IMR-90 (cell line): ENCODE data around the gene ABHD12B.

Experiments used
- BHLHE40 ChIP-seq: fragments of 150-350 bp; IDR thresholded peaks from 2 replicates; pipeline ENCODE4 v1.6.1; 2016; ENCODE audit warnings: mild to moderate bottlenecking, low read depth, low read length
- CEBPB ChIP-seq: IDR thresholded peaks from 2 replicates; pipeline ENCODE4 v1.6.1; 2012; ENCODE audit warnings: low read depth, low read length, improper control_type of control experiment
- CHD1 ChIP-seq: IDR thresholded peaks from 2 replicates; pipeline ENCODE4 v1.6.1; 2012; ENCODE audit warnings: low read depth, low read length, improper control_type of control experiment
- FOS ChIP-seq: fragments of 150-350 bp; IDR thresholded peaks from 2 replicates; pipeline ENCODE4 v1.6.1; 2016; ENCODE audit warnings: low read depth, low read length
- MAZ ChIP-seq: IDR thresholded peaks from 2 replicates; pipeline ENCODE4 v1.6.1; 2012; ENCODE audit warnings: low read depth, mild to moderate bottlenecking, low read length, improper control_type of control experiment, moderate library complexity, borderline replicate concordance
- MXI1 ChIP-seq: IDR thresholded peaks from 2 replicates; pipeline ENCODE4 v1.6.1; 2012; ENCODE audit warnings: low read depth, mild to moderate bottlenecking, low read length, moderate library complexity, borderline replicate concordance
- NFE2L2 ChIP-seq: fragments of 150-350 bp; IDR thresholded peaks from 2 replicates; pipeline ENCODE4 v1.6.1; 2016; ENCODE audit warnings: low read depth, mild to moderate bottlenecking, low read length
- POLR2A ChIP-seq: IDR thresholded peaks from 2 replicates; pipeline ENCODE4 v1.6.1; 2012; ENCODE audit warnings: mild to moderate bottlenecking, low read depth, low read length
- RAD21 ChIP-seq: IDR thresholded peaks from 2 replicates; pipeline ENCODE4 v1.6.1; 2012; ENCODE audit warnings: low read length, improper control_type of control experiment
- RFX5 ChIP-seq: IDR thresholded peaks from 2 replicates; pipeline ENCODE4 v1.8.0; 2012; ENCODE audit warnings: low read depth, mild to moderate bottlenecking, low read length, moderate library complexity
- SMC3 ChIP-seq: fragments of 150-350 bp; IDR thresholded peaks from 2 replicates; pipeline ENCODE4 v1.6.1; 2016; ENCODE audit warnings: low read depth, mild to moderate bottlenecking, antibody characterized with exemption, low read length, moderate library complexity
- TF ChIP-seq, protein P1 (sequence below): conservative IDR thresholded peaks from 2 replicates; pipeline ENCODE4 v1.5.1; 2012; ENCODE audit warnings: mild to moderate bottlenecking, low read depth, low read length, improper control_type of control experiment
- TF ChIP-seq, protein P2 (sequence below): fragments of 150-350 bp; IDR thresholded peaks from 2 replicates; pipeline ENCODE4 v1.6.1; 2017; ENCODE audit warnings: mild to moderate bottlenecking, antibody characterized with exemption, low read length, low read depth
- TF ChIP-seq, protein P3 (sequence below): fragments of 150-350 bp; IDR thresholded peaks from 2 replicates; pipeline ENCODE4 v1.6.1; 2016; ENCODE audit warnings: low read depth, mild to moderate bottlenecking, low read length, moderate library complexity, borderline replicate concordance

DNA sequence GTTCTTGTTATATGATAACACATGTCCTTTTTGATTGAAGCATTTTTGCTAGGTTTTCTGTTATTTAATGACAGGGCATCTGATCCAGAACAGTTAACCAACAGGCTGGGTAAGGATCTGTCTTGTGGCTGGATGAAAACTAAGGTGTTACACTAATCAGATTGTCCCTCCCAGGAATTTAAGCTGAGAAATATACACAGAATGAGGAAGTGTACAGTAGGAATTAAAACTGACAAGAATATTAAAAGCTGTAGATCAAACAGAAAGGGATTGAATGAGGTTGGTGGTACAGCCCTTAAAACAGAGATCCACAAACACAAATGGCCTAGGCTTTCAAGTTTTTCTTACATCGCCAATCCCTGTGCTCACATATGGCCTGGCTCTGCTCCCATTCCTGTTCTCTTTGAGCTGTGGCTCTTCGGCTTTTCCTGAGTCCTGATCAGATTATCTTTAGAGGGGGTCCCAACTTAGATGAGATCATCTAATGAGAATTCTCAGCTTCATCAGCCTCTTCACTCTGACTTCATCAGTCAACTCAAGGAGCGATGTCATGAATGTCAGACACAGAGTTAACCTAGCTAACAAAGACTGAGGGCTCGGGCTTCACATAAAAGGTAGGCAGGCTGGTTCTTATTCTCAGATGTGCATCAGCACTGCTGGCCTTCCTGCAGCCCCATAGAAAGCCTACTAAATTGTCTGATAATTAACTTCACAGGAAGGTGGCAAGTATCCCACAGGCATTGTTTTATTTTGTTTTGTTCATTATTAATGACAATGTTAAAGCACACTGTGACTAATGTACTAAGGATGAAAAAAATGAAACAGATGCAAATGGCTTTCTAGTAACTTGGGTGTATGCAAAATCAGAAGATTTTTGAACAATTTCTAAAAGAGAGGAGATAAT lies 61.0 kb downstream of the ABHD12B start:
- TF ChIP-seq, protein P1, sequence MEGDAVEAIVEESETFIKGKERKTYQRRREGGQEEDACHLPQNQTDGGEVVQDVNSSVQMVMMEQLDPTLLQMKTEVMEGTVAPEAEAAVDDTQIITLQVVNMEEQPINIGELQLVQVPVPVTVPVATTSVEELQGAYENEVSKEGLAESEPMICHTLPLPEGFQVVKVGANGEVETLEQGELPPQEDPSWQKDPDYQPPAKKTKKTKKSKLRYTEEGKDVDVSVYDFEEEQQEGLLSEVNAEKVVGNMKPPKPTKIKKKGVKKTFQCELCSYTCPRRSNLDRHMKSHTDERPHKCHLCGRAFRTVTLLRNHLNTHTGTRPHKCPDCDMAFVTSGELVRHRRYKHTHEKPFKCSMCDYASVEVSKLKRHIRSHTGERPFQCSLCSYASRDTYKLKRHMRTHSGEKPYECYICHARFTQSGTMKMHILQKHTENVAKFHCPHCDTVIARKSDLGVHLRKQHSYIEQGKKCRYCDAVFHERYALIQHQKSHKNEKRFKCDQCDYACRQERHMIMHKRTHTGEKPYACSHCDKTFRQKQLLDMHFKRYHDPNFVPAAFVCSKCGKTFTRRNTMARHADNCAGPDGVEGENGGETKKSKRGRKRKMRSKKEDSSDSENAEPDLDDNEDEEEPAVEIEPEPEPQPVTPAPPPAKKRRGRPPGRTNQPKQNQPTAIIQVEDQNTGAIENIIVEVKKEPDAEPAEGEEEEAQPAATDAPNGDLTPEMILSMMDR: no peak
- no peak for TF ChIP-seq POLR2A
- no peak for TF ChIP-seq RAD21
- no peak for TF ChIP-seq MAZ
- TF ChIP-seq BHLHE40: no peak
- TF ChIP-seq, protein P2, sequence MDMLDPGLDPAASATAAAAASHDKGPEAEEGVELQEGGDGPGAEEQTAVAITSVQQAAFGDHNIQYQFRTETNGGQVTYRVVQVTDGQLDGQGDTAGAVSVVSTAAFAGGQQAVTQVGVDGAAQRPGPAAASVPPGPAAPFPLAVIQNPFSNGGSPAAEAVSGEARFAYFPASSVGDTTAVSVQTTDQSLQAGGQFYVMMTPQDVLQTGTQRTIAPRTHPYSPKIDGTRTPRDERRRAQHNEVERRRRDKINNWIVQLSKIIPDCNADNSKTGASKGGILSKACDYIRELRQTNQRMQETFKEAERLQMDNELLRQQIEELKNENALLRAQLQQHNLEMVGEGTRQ: no peak
- TF ChIP-seq NFE2L2: no peak
- no peak for TF ChIP-seq SMC3
- TF ChIP-seq, protein P3, sequence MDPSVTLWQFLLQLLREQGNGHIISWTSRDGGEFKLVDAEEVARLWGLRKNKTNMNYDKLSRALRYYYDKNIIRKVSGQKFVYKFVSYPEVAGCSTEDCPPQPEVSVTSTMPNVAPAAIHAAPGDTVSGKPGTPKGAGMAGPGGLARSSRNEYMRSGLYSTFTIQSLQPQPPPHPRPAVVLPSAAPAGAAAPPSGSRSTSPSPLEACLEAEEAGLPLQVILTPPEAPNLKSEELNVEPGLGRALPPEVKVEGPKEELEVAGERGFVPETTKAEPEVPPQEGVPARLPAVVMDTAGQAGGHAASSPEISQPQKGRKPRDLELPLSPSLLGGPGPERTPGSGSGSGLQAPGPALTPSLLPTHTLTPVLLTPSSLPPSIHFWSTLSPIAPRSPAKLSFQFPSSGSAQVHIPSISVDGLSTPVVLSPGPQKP: no peak
- no peak for TF ChIP-seq RFX5
- no peak for TF ChIP-seq CEBPB
- TF ChIP-seq FOS: no peak
- no peak for TF ChIP-seq MXI1
- no peak for TF ChIP-seq CHD1
